Kidney glomerular epithelial cell (primary cell): ENCODE results near the gene MXRA7.

Experiments
- DNase-seq: peaks from one replicate; lab custom pipeline; 2025; lab: John Stamatoyannopoulos, UW

The MXRA7 gene

GRCh38 chr17:76696763-76697701, 13.7 kb downstream of the MXRA7 start:
- no peak for DNase-seq

- peak; percentile 38 for DNase-seq
Observed at GRCh38 chr17:76695059-76695831, 15.5 kb downstream of the MXRA7 start.

- DNase-seq = no peak
Observed at GRCh38 chr17:76691379-76692191, 19.2 kb downstream of the MXRA7 start.

- no peak for DNase-seq
Observed at GRCh38 chr17:76690596-76691280, 20.0 kb downstream of the MXRA7 start.

GRCh38 chr17:76689859-76690258, 20.9 kb downstream of the MXRA7 start:
- DNase-seq = no peak

GRCh38 chr17:76688165-76688622, 22.6 kb downstream of the MXRA7 start:
- no peak for DNase-seq

- DNase-seq = no peak
Observed at GRCh38 chr17:76687298-76688164, 23.2 kb downstream of the MXRA7 start.

- DNase-seq = no peak
Observed at GRCh38 chr17:76686538-76687297, 24.0 kb downstream of the MXRA7 start.

GRCh38 chr17:76685846-76686245, 24.9 kb downstream of the MXRA7 start:
- no peak for DNase-seq

GRCh38 chr17:76685366-76685765, 25.4 kb downstream of the MXRA7 start:
- no peak for DNase-seq

- no peak for DNase-seq
Observed at GRCh38 chr17:76684756-76685155, 26.0 kb downstream of the MXRA7 start.

- DNase-seq = no peak
Observed at GRCh38 chr17:76683921-76684745, 26.6 kb downstream of the MXRA7 start.

GRCh38 chr17:76683011-76683755, 27.6 kb downstream of the MXRA7 start:
- DNase-seq = no peak

- no peak for DNase-seq
Observed at GRCh38 chr17:76682296-76682695, 28.5 kb downstream of the MXRA7 start.

GRCh38 chr17:76681222-76682137, 29.3 kb downstream of the MXRA7 start:
- DNase-seq = peak; percentile 37

GRCh38 chr17:76679239-76679638, 31.5 kb downstream of the MXRA7 start:
- DNase-seq = no peak

GRCh38 chr17:76678330-76678729, 32.4 kb downstream of the MXRA7 start:
- DNase-seq = no peak
